H1 (cell line): Measurements from ENCODE around the gene DGCR8.

ENCODE experiments used
- BCL11A ChIP-seq, 2 experiments: IDR thresholded peaks; one replicate each; pipeline ENCODE4 v1.6.1; 2011; ENCODE audit warnings: low read depth in 2 of 2, low read length in 2 of 2, mild to moderate bottlenecking in 2 of 2
- CEBPB ChIP-seq: IDR thresholded peaks from 2 replicates; pipeline ENCODE4 v1.6.1; 2012; ENCODE audit warnings: low read depth, low read length
- EZH2 ChIP-seq: fragments of 200-600 bp; sonication (generic); IDR thresholded peaks from 2 replicates; pipeline ENCODE4 v1.7.1; 2012; ENCODE audit warnings: low read depth, mild to moderate bottlenecking, moderate library complexity, low read length, inconsistent platforms; ENCODE audit not compliant: severe bottlenecking
- POLR2A ChIP-seq, 2 experiments: IDR thresholded peaks; 1 replicate in 1 of 2; 2 replicates in 1 of 2; pipeline ENCODE4 v1.6.1; 2011; ENCODE audit warnings: low read depth in 2 of 2, low read length in 2 of 2, mild to moderate bottlenecking in 2 of 2; ENCODE audit errors: control extremely low read depth in 1 of 2
- POLR2AphosphoS5 ChIP-seq: IDR thresholded peaks from 2 replicates; pipeline ENCODE4 v1.6.1; 2011; ENCODE audit warnings: low read depth, low read length
- YY1 ChIP-seq: IDR thresholded peaks from 2 replicates; pipeline ENCODE4 v1.6.1; 2011; ENCODE audit warnings: low read depth, mild to moderate bottlenecking, low read length
- TF ChIP-seq, protein P1 (sequence below), 3 experiments: IDR thresholded peaks; 1 replicate in 2 of 3; 2 replicates in 1 of 3; pipeline versions ENCODE4 v1.5.1 to v1.6.1; 2011; ENCODE audit warnings: low read length in 3 of 3, mild to moderate bottlenecking in 3 of 3, inconsistent platforms in 2 of 3, low read depth in 1 of 3, moderate library complexity in 1 of 3; ENCODE audit not compliant: insufficient read depth in 1 of 3; ENCODE audit errors: control extremely low read depth in 1 of 3

DNA sequence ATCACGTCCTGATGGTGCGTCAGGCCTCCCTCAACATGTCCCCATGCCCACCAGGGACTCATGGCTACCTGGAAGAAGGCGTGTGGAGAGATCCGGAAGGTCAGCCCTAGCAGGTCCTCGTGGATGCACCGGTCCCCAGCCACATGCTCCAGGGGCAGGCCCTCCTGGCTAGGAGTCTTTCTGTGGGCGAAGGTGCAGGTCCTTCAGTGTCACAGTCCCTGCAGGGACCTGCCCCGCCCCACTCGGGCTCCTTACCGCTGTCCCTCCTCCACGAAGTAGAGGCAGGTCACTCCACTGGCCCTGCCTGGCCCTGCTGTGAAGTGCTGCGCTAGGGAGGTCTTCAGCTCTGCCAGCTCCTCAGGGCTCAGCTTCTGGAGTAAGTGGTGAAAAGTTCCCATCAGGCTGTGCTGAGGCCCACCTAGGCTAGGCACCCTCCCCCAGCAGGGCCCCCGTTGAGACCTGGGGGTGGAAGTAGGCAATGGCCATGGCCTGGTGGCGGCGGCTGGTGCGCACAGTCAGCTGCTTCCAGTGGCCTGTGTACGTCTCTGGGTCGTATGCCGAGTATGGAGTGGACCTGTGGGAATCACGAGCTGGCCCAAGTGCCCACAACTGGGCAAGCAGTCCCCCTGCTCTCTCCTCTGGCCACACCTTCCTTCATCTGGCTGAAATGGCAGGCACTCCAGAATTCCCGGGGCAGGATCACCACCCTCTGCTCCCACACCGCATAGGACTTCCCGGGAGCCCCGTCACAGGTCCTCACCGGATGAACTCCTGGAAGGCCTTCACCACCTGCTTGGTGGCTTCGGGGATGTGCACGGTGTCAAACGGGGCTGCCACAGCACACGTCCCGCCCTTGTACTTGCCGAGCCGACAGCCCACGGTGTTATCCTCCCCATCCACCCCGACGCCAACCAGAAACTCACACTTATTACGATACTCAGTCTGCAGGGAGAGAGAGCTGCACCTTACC, 34.8 kb downstream of the DGCR8 start:
- TF ChIP-seq, protein P1, sequence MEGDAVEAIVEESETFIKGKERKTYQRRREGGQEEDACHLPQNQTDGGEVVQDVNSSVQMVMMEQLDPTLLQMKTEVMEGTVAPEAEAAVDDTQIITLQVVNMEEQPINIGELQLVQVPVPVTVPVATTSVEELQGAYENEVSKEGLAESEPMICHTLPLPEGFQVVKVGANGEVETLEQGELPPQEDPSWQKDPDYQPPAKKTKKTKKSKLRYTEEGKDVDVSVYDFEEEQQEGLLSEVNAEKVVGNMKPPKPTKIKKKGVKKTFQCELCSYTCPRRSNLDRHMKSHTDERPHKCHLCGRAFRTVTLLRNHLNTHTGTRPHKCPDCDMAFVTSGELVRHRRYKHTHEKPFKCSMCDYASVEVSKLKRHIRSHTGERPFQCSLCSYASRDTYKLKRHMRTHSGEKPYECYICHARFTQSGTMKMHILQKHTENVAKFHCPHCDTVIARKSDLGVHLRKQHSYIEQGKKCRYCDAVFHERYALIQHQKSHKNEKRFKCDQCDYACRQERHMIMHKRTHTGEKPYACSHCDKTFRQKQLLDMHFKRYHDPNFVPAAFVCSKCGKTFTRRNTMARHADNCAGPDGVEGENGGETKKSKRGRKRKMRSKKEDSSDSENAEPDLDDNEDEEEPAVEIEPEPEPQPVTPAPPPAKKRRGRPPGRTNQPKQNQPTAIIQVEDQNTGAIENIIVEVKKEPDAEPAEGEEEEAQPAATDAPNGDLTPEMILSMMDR (IDR thresholded peaks at IDR 0.05; ENCODE audit: control extremely low read depth in 1 of 3, insufficient read depth in 1 of 3, low read depth in 1 of 3, low read length in 3 of 3) = no peak
- TF ChIP-seq POLR2A (IDR thresholded peaks at IDR 0.05; ENCODE audit: control extremely low read depth in 1 of 2, low read depth in 2 of 2, low read length in 2 of 2) (no peak), EZH2 (no peak), YY1 (no peak), CEBPB (no peak), BCL11A (IDR thresholded peaks at IDR 0.05; ENCODE audit: low read depth in 2 of 2, low read length in 2 of 2) (no peak), POLR2AphosphoS5 (peak; percentile 13; the same call in 1 of the 2 replicates)
